Ovary (tissue), 3 donors: ENCODE data around the gene PARD6B.

Experiments used
- CTCF ChIP-seq, 3 donors: fragments of 450-650 bp in 2 of 3; fragments of 200-600 bp in 1 of 3; IDR thresholded peaks; one replicate each; pipeline versions ENCODE4 v1.5.1 to v1.8.0; 2016 to 2022; ENCODE audit warnings: antibody characterized with exemption in 3 of 3, mild to moderate bottlenecking in 1 of 3
- EP300 ChIP-seq: sonication (generic); formaldehyde crosslinking; IDR thresholded peaks from one replicate; pipeline ENCODE4 v1.6.1; 2017; ENCODE audit warnings: antibody characterized with exemption
- POLR2A ChIP-seq: fragments of 450-650 bp; IDR thresholded peaks from one replicate; pipeline ENCODE4 v1.6.1; 2017; ENCODE audit warnings: antibody characterized with exemption, mild to moderate bottlenecking, moderate library complexity
- donor health status: DM: no; HTN: no; CAD: no.

- no peak for TF ChIP-seq POLR2A
- no peak for TF ChIP-seq CTCF (IDR thresholded peaks at IDR 0.05)
- no peak for TF ChIP-seq EP300
Measured at GRCh38 chr20:50765674-50766073, 34.3 kb downstream of the PARD6B start.
